Trophoblast cell (in vitro differentiated cells and primary cell): Measurements from ENCODE around the gene SPAG17.

Experiments used
- DNase-seq, 2 donors: peaks; one replicate each; pipeline ENCODE4 v3.0.0-alpha.2; 2016
- H2AFZ ChIP-seq: 2 replicates; pipeline ENCODE4 v1.6.1; 2013; ENCODE audit warnings: low read length, moderate library complexity, mild to moderate bottlenecking; ENCODE audit not compliant: insufficient read depth, poor library complexity
- H2AK5ac ChIP-seq: 2 replicates; pipeline ENCODE4 v1.6.1; 2013; ENCODE audit warnings: mild to moderate bottlenecking, low read length
- H2BK120ac ChIP-seq: 2 replicates; pipeline ENCODE4 v1.6.1; 2013; ENCODE audit warnings: low read length, mild to moderate bottlenecking, moderate library complexity; ENCODE audit not compliant: insufficient read depth, poor library complexity
- H2BK12ac ChIP-seq: 2 replicates; pipeline ENCODE4 v1.6.1; 2013; ENCODE audit warnings: mild to moderate bottlenecking, low read length, moderate library complexity
- H2BK5ac ChIP-seq: 2 replicates; pipeline ENCODE4 v1.6.1; 2013; ENCODE audit warnings: low read length, low read depth, moderate library complexity, mild to moderate bottlenecking; ENCODE audit not compliant: poor library complexity
- H3K14ac ChIP-seq: 2 replicates; pipeline ENCODE4 v1.6.1; 2013; ENCODE audit warnings: mild to moderate bottlenecking, low read length
- H3K18ac ChIP-seq: 2 replicates; pipeline ENCODE4 v1.6.1; 2013; ENCODE audit warnings: mild to moderate bottlenecking, low read length
- H3K23ac ChIP-seq: 2 replicates; pipeline ENCODE4 v1.6.1; 2013; ENCODE audit warnings: low read length
- H3K27ac ChIP-seq: 2 replicates; pipeline ENCODE4 v1.5.1; 2013; ENCODE audit warnings: low read depth, mild to moderate bottlenecking, inconsistent platforms, low read length, moderate library complexity
- H3K27me3 ChIP-seq: 2 replicates; pipeline ENCODE4 v1.6.1; 2013; ENCODE audit warnings: inconsistent platforms, mild to moderate bottlenecking, low read length, moderate library complexity; ENCODE audit not compliant: insufficient read depth
- H3K36me3 ChIP-seq, 2 experiments: 1 replicate in 1 of 2; 2 replicates in 1 of 2; pipeline ENCODE4 v1.6.1; 2013; ENCODE audit warnings: low read length in 2 of 2, mild to moderate bottlenecking in 2 of 2, moderate library complexity in 1 of 2; ENCODE audit not compliant: insufficient read depth in 2 of 2, control insufficient read depth in 1 of 2
- H3K4ac ChIP-seq: 2 replicates; pipeline ENCODE4 v1.6.1; 2013; ENCODE audit warnings: low read depth, mild to moderate bottlenecking, low read length, moderate library complexity
- H3K4me1 ChIP-seq, 2 experiments: 1 replicate in 1 of 2; 2 replicates in 1 of 2; pipeline ENCODE4 v1.6.1; 2013; ENCODE audit warnings: low read length in 2 of 2, mild to moderate bottlenecking in 2 of 2, moderate library complexity in 1 of 2; ENCODE audit not compliant: insufficient read depth in 2 of 2, control insufficient read depth in 1 of 2
- H3K4me2 ChIP-seq: 2 replicates; pipeline ENCODE4 v1.6.1; 2013; ENCODE audit warnings: inconsistent platforms, mild to moderate bottlenecking, low read length, moderate library complexity
- H3K4me3 ChIP-seq: 2 replicates; pipeline ENCODE4 v1.5.1; 2013; ENCODE audit warnings: mild to moderate bottlenecking, low read depth, low read length, inconsistent platforms
- H3K79me1 ChIP-seq: one replicate; pipeline ENCODE4 v1.6.1; 2013; ENCODE audit warnings: low read length
- H3K79me2 ChIP-seq: 2 replicates; pipeline ENCODE4 v1.6.1; 2013; ENCODE audit warnings: low read length, mild to moderate bottlenecking; ENCODE audit not compliant: control insufficient read depth, insufficient read depth, poor library complexity
- H3K9ac ChIP-seq: 2 replicates; pipeline ENCODE4 v1.6.1; 2013; ENCODE audit warnings: mild to moderate bottlenecking, low read length
- H3K9me3 ChIP-seq: 2 replicates; pipeline ENCODE4 v1.6.1; 2013; ENCODE audit warnings: low read depth, mild to moderate bottlenecking, control low read depth, inconsistent platforms, low read length; ENCODE audit not compliant: insufficient read depth
- H4K12ac ChIP-seq: 2 replicates; pipeline ENCODE4 v1.6.1; 2013; ENCODE audit warnings: low read depth, mild to moderate bottlenecking, low read length, moderate library complexity
- H4K8ac ChIP-seq: 2 replicates; pipeline ENCODE4 v1.6.1; 2013; ENCODE audit warnings: low read depth, mild to moderate bottlenecking, low read length, moderate library complexity
- H4K91ac ChIP-seq: one replicate; pipeline ENCODE4 v1.6.1; 2013; ENCODE audit warnings: low read depth, mild to moderate bottlenecking, low read length, moderate library complexity
- WGBS: extraction: QIAGEN DNeasy Blood & Tissue Kit; methylation state at CpG from one replicate; pipeline ENCODE4 v1.1.7; 2013; ENCODE audit warnings: missing lambda C conversion rate; ENCODE audit not compliant: insufficient read length, insufficient coverage; ENCODE audit errors: extremely low coverage; 5-methylcytosine and 5-hydroxymethylcytosine counted together

SPAG17 gene

GRCh38 chr1:118132000-118132399 lies 53.0 kb downstream of the SPAG17 start:
- Histone ChIP-seq H2BK12ac (no peak overlapping the region), H4K12ac (no peak overlapping the region), H3K79me2 (no peaks in the 10 kb centered on the region), H3K14ac (no peak overlapping the region), H4K8ac (no peak overlapping the region), H2AFZ (no peak overlapping the region), H2BK5ac (no peak overlapping the region), H3K36me3 (no peaks in the 10 kb centered on the region), H3K9ac (no peak overlapping the region), H3K4me3 (no peak overlapping the region), H3K79me1 (no peaks in the 10 kb centered on the region), H4K91ac (no peak overlapping the region), H3K27ac (no peak overlapping the region), H3K9me3 (no peaks in the 10 kb centered on the region), H2BK120ac (no peak overlapping the region), H3K4ac (no peak overlapping the region), H2AK5ac (no peak overlapping the region), H3K18ac (no peak overlapping the region), H3K4me1 (peaks cover 1 to 3% of the 10 kb centered on the region in 2 experiments), H3K4me2 (no peak overlapping the region), H3K27me3 (no peaks in the 10 kb centered on the region), H3K23ac (no peak overlapping the region)
- no CpG with 5 or more reads among the region's 5 CpGs for WGBS
- DNase-seq, result no peak

GRCh38 chr1:118128761-118129160 lies 56.3 kb downstream of the SPAG17 start:
- no peak overlapping the region for H3K4me2 ChIP-seq
- H4K12ac ChIP-seq, result no peak overlapping the region

GRCh38 chr1:118124064-118124463 lies 61.0 kb downstream of the SPAG17 start:
- no peak overlapping the region for H3K23ac ChIP-seq
- no peak overlapping the region for H2BK5ac ChIP-seq
- DNase-seq, result no peak
- H3K79me2 ChIP-seq, result no peaks in the 10 kb centered on the region
- no peak overlapping the region for H3K4me2 ChIP-seq
- no peak overlapping the region for H4K91ac ChIP-seq
- no peak overlapping the region for H3K18ac ChIP-seq
- H3K14ac ChIP-seq, result no peak overlapping the region
- H3K79me1 ChIP-seq, result peaks cover 5% of the 10 kb centered on the region
- H2BK12ac ChIP-seq, result no peak overlapping the region
- H3K27ac ChIP-seq, result no peak overlapping the region
- no peak overlapping the region for H2AFZ ChIP-seq
- no peak overlapping the region for H3K4me3 ChIP-seq
- no peak overlapping the region for H2AK5ac ChIP-seq
- WGBS, result no CpG with 5 or more reads among the region's 3 CpGs
- no peak overlapping the region for H4K8ac ChIP-seq
- no peak overlapping the region for H2BK120ac ChIP-seq
- no peak overlapping the region for H4K12ac ChIP-seq
- H3K9ac ChIP-seq, result no peak overlapping the region
- no peaks in the 10 kb centered on the region for H3K9me3 ChIP-seq
- H3K4me1 ChIP-seq, result peaks cover 3 to 13% of the 10 kb centered on the region in 2 experiments
- H3K4ac ChIP-seq, result no peak overlapping the region
- H3K36me3 ChIP-seq, result no peaks in the 10 kb centered on the region
- H3K27me3 ChIP-seq, result no peaks in the 10 kb centered on the region

More at GRCh38 chr1:118128761-118129160, 56.3 kb downstream of the SPAG17 start:
- H3K9me3 ChIP-seq, result no peaks in the 10 kb centered on the region
- H3K4me1 ChIP-seq, result no peaks in the 10 kb centered on the region
- H3K23ac ChIP-seq, result no peak overlapping the region
- no peak for DNase-seq
- no peak overlapping the region for H2AK5ac ChIP-seq
- no peak overlapping the region for H3K14ac ChIP-seq
- no peak overlapping the region for H2AFZ ChIP-seq
- no peak overlapping the region for H2BK5ac ChIP-seq
- H3K79me2 ChIP-seq, result no peaks in the 10 kb centered on the region
- no peaks in the 10 kb centered on the region for H3K79me1 ChIP-seq
- H3K27ac ChIP-seq, result no peak overlapping the region
- no CpG with 5 or more reads among the region's 1 CpG for WGBS
- H3K27me3 ChIP-seq, result no peaks in the 10 kb centered on the region
- H3K4ac ChIP-seq, result no peak overlapping the region
- no peak overlapping the region for H4K91ac ChIP-seq
- no peak overlapping the region for H2BK12ac ChIP-seq
- H3K4me3 ChIP-seq, result no peak overlapping the region
- no peak overlapping the region for H4K8ac ChIP-seq
- no peak overlapping the region for H2BK120ac ChIP-seq
- no peak overlapping the region for H3K9ac ChIP-seq
- H3K36me3 ChIP-seq, result no peaks in the 10 kb centered on the region
- no peak overlapping the region for H3K18ac ChIP-seq

GRCh38 chr1:118123116-118123839 lies 61.8 kb downstream of the SPAG17 start:
- no peak overlapping the region for H4K91ac ChIP-seq

More at GRCh38 chr1:118123116-118123839, 61.8 kb downstream of the SPAG17 start:
- Histone ChIP-seq H3K4me1 (peaks cover 3 to 17% of the 10 kb centered on the region in 2 experiments), H3K14ac (no peak overlapping the region), H2AK5ac (no peak overlapping the region), H3K23ac (no peak overlapping the region), H2BK12ac (no peak overlapping the region), H3K9me3 (no peaks in the 10 kb centered on the region), H3K27me3 (no peaks in the 10 kb centered on the region), H3K27ac (no peak overlapping the region), H4K8ac (no peak overlapping the region), H3K4ac (no peak overlapping the region), H2AFZ (no peak overlapping the region), H3K18ac (no peak overlapping the region), H3K4me3 (no peak overlapping the region), H2BK5ac (no peak overlapping the region), H3K79me2 (no peaks in the 10 kb centered on the region), H3K36me3 (no peaks in the 10 kb centered on the region), H2BK120ac (no peak overlapping the region), H4K12ac (no peak overlapping the region), H3K4me2 (no peak overlapping the region), H3K9ac (no peak overlapping the region), H3K79me1 (peaks cover 6% of the 10 kb centered on the region)
- no CpG with 5 or more reads among the region's 3 CpGs for WGBS
- peak in 1 of 2 donors; percentile 34 for DNase-seq
